ENCODE data around the gene TMEM218.

The TMEM218 gene

GRCh38 chr11:125111343-125112207 is at the start of gene TMEM218:
TSS of gene TMEM218 (minus strand) at chr11:125111626. CDS start at chr11:125102241, 9,385 bp downstream.
- CTCF ChIA-PET = interaction anchor here (0.7 to 6.3 kb wide), 10 partner anchors 9 to 39 kb away, joined by 3 to 57 read pairs (median 6); no protein-coding TSS in a partner anchor

GRCh38 chr11:125157953-125158680 is 46.7 kb upstream of the TMEM218 start:
- POLR2A ChIA-PET = no interaction called here
- CTCF ChIA-PET = interaction anchor here (3.6 kb wide), 1 partner anchor 17 kb away, joined by 20 read pairs; no protein-coding TSS in a partner anchor
- no peak for DNase-seq (ENCODE audit: extremely low spot score)
- TF ChIP-seq, protein P1, sequence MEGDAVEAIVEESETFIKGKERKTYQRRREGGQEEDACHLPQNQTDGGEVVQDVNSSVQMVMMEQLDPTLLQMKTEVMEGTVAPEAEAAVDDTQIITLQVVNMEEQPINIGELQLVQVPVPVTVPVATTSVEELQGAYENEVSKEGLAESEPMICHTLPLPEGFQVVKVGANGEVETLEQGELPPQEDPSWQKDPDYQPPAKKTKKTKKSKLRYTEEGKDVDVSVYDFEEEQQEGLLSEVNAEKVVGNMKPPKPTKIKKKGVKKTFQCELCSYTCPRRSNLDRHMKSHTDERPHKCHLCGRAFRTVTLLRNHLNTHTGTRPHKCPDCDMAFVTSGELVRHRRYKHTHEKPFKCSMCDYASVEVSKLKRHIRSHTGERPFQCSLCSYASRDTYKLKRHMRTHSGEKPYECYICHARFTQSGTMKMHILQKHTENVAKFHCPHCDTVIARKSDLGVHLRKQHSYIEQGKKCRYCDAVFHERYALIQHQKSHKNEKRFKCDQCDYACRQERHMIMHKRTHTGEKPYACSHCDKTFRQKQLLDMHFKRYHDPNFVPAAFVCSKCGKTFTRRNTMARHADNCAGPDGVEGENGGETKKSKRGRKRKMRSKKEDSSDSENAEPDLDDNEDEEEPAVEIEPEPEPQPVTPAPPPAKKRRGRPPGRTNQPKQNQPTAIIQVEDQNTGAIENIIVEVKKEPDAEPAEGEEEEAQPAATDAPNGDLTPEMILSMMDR (IDR thresholded peaks at IDR 0.05; ENCODE audit: control extremely low read depth, extremely low read depth, low read depth, missing control alignments) = no peak

More at GRCh38 chr11:125111343-125112207, at the start of gene TMEM218:
- TF ChIP-seq, protein P1 (IDR thresholded peaks at IDR 0.05; ENCODE audit: control extremely low read depth, extremely low read depth, low read depth, missing control alignments) = no peak
- peak; percentile 95 for DNase-seq (ENCODE audit: extremely low spot score)
- POLR2A ChIA-PET = interaction anchor here (0.9 to 1.2 kb wide), 4 partner anchors 39 to 157 kb away, joined by 3 to 5 read pairs (median 4); partner anchors contain the start of genes CCDC15 and SLC37A2

- DNase-seq (ENCODE audit: extremely low spot score) = no peak
- TF ChIP-seq, protein P1 (IDR thresholded peaks at IDR 0.05; ENCODE audit: control extremely low read depth, extremely low read depth, low read depth, missing control alignments) = no peak
- POLR2A ChIA-PET = no interaction called here
- CTCF ChIA-PET = interaction anchor here (1.1 to 3.6 kb wide), 2 partner anchors 15 to 16 kb away, joined by 4 to 20 read pairs; no protein-coding TSS in a partner anchor
Observed at GRCh38 chr11:125157118-125157733, 45.8 kb upstream of the TMEM218 start.

GRCh38 chr11:125156346-125157117 is 45.1 kb upstream of the TMEM218 start:
- no peak for DNase-seq (ENCODE audit: extremely low spot score)
- TF ChIP-seq, protein P1 (IDR thresholded peaks at IDR 0.05; ENCODE audit: control extremely low read depth, extremely low read depth, low read depth, missing control alignments) = no peak
- ChIA-PET CTCF (interaction anchor here (1.1 kb wide), 1 partner anchor 14 kb away, joined by 4 read pairs; no protein-coding TSS in a partner anchor), POLR2A (no interaction called here)

GRCh38 chr11:125155767-125156166 is 44.3 kb upstream of the TMEM218 start:
- CTCF ChIA-PET = no interaction called here
- no peak for DNase-seq (ENCODE audit: extremely low spot score)
- TF ChIP-seq, protein P1 (IDR thresholded peaks at IDR 0.05; ENCODE audit: control extremely low read depth, extremely low read depth, low read depth, missing control alignments) = no peak
- POLR2A ChIA-PET = no interaction called here

All from GM10248 (cell line).